CD4-positive, alpha-beta memory T cell (primary cell): ENCODE measurements around the gene ERN1. TPM values are rescaled to one million over a fixed set of nuclear protein-coding genes. Genes with fewer than 3 reads are reported as not detected.

ENCODE experiments used
- CTCF ChIA-PET: fragments of 350-600 bp; sonication (Branson Sonifier 250); formaldehyde crosslinking; loops from one replicate; lab custom pipeline; 2021; ENCODE audit warnings: inconsistent platforms; ENCODE audit not compliant: partially characterized antibody; lab: Charles Lee
- POLR2A ChIA-PET: fragments of 350-600 bp; sonication (Branson Sonifier 250); formaldehyde crosslinking; loops from one replicate; lab custom pipeline; 2021; ENCODE audit not compliant: partially characterized antibody; lab: Charles Lee
- DNase-seq, 5 donors: peaks; one replicate each; pipeline versions ENCODE4 v3.0.0 to v3.0.0-alpha.2; 2020 to 2022; ENCODE audit warnings: mixed read lengths in 1 of 5
- H3K27ac ChIP-seq: one replicate; pipeline ENCODE4 v1.7.0; 2013; ENCODE audit warnings: low read depth, low read length
- H3K27me3 ChIP-seq: 2 replicates; pipeline ENCODE4 v1.7.0; 2013; ENCODE audit warnings: mild to moderate bottlenecking, low read length, moderate library complexity; ENCODE audit not compliant: insufficient read depth
- H3K36me3 ChIP-seq: 2 replicates; pipeline ENCODE4 v1.7.0; 2013; ENCODE audit warnings: mild to moderate bottlenecking, low read length, moderate library complexity; ENCODE audit not compliant: insufficient read depth
- H3K4me1 ChIP-seq: 2 replicates; pipeline ENCODE4 v1.7.0; 2013; ENCODE audit warnings: mild to moderate bottlenecking, low read length, moderate library complexity; ENCODE audit not compliant: insufficient read depth
- H3K4me3 ChIP-seq, 2 donors: one replicate each; pipeline ENCODE4 v1.7.0; 2013; ENCODE audit warnings: low read length in 2 of 2, mild to moderate bottlenecking in 1 of 2
- H3K9me3 ChIP-seq, 2 donors: one replicate each; pipeline ENCODE4 v1.7.0; 2013; ENCODE audit warnings: low read length in 2 of 2, control low read depth in 1 of 2; ENCODE audit not compliant: control insufficient read depth in 1 of 2
- H3K27ac Mint-ChIP-seq, 7 donors: one replicate each; pipeline ENCODE4 v1.8.0; 2020 to 2021; ENCODE audit warnings: mixed read lengths in 7 of 7, mild to moderate bottlenecking in 6 of 7, inconsistent platforms in 3 of 7, moderate library complexity in 3 of 7
- H3K27me3 Mint-ChIP-seq, 2 donors: one replicate each; pipeline ENCODE4 v1.8.0; 2020 to 2021; ENCODE audit warnings: mixed read lengths in 2 of 2
- H3K36me3 Mint-ChIP-seq, 2 donors: one replicate each; pipeline ENCODE4 v1.8.0; 2020 to 2021; ENCODE audit warnings: mixed read lengths in 2 of 2, inconsistent platforms in 1 of 2, mild to moderate bottlenecking in 1 of 2
- H3K4me1 Mint-ChIP-seq, 4 donors: one replicate each; pipeline ENCODE4 v1.8.0; 2020 to 2021; ENCODE audit warnings: mixed read lengths in 4 of 4, mild to moderate bottlenecking in 1 of 4
- H3K4me3 Mint-ChIP-seq, 8 donors: one replicate each; pipeline ENCODE4 v1.8.0; 2020 to 2021; ENCODE audit warnings: mixed read lengths in 8 of 8, mild to moderate bottlenecking in 7 of 8, moderate library complexity in 6 of 8, inconsistent platforms in 3 of 8
- H3K9me3 Mint-ChIP-seq, 8 donors: one replicate each; pipeline ENCODE4 v1.8.0; 2020 to 2021; ENCODE audit warnings: mixed read lengths in 8 of 8, mild to moderate bottlenecking in 5 of 8, inconsistent platforms in 3 of 8, moderate library complexity in 1 of 8
- intact Hi-C: fragments of 100-400 bp; cut with micrococcal nuclease; formaldehyde crosslinking; loops from one replicate; pipeline ENCODE4 v1.15.1; 2023
- polyA plus RNA-seq, 2 donors: library from polyadenylated mRNA; unstranded; fragments of 300-500 nt; fragmentation: Illumina TruSeq; gene quantifications; one replicate each; pipeline ENCODE4 v1.2.3, GENCODE V29; 2021
- total RNA-seq, 2 experiments: library from RNA; stranded (reverse); gene quantifications; one replicate each; pipeline ENCODE4 v1.2.3, GENCODE V29; 2021

Gene ERN1
- total and polyA plus RNA-seq, 4 experiments from 2014 or later, result 47.9 to 172 (median 144) TPM

- Mint-ChIP-seq H3K4me1 (peaks cover 13 to 49% (median 36%) of the 10 kb centered on the region in 4 donors), H3K9me3 (peaks cover 0 to 5% (median 0%) of the 10 kb centered on the region in 8 donors), H3K27me3 (no peaks in the 10 kb centered on the region), H3K27ac (peak overlapping the region; percentile 12 to 88 (median 52)), H3K36me3 (peaks cover 11 to 54% of the 10 kb centered on the region in 2 donors), H3K4me3 (no peak overlapping the region)
- Histone ChIP-seq H3K36me3 (peaks cover 43% of the 10 kb centered on the region), H3K27ac (no peak overlapping the region), H3K9me3 (no peaks in the 10 kb centered on the region), H3K27me3 (no peaks in the 10 kb centered on the region), H3K4me1 (peaks cover 51% of the 10 kb centered on the region), H3K4me3 (no peak overlapping the region)
- DNase-seq, result no peak
- POLR2A ChIA-PET, result interaction anchor here (3.0 to 22.6 kb wide), 2 partner anchors 10 to 21 kb away, joined by 13 to 587 read pairs; partner anchors contain the start of gene ICAM2
- intact Hi-C loops, result no loop called here
- CTCF ChIA-PET, result interaction anchor here (32.9 kb wide), 1 partner anchor 20 kb away, joined by 556 read pairs; the partner anchor contains the start of gene ICAM2
Measured at GRCh38 chr17:64003526-64004121, 126.3 kb downstream of the ERN1 start.

GRCh38 chr17:64002658-64003525, 127.1 kb downstream of the ERN1 start:
- Histone ChIP-seq H3K36me3 (peaks cover 41% of the 10 kb centered on the region), H3K4me1 (peaks cover 47% of the 10 kb centered on the region), H3K27ac (no peak overlapping the region), H3K9me3 (no peaks in the 10 kb centered on the region), H3K27me3 (no peaks in the 10 kb centered on the region), H3K4me3 (no peak overlapping the region)
- peaks cover 0 to 3% (median 0%) of the 10 kb centered on the region in 8 donors for H3K9me3 Mint-ChIP-seq
- DNase-seq, result no peak
- no peaks in the 10 kb centered on the region for H3K27me3 Mint-ChIP-seq
- peaks cover 11 to 48% of the 10 kb centered on the region in 2 donors for H3K36me3 Mint-ChIP-seq
- peak overlapping the region in 3 of 7 donors; percentile 7 to 62 (median 46) for H3K27ac Mint-ChIP-seq
- H3K4me1 Mint-ChIP-seq, result peaks cover 10 to 47% (median 32%) of the 10 kb centered on the region in 4 donors
- ChIA-PET CTCF (interaction anchor here (0.9 to 32.9 kb wide), 3 partner anchors 21 to 131 kb away, joined by 3 to 556 read pairs (median 6); partner anchors contain the start of gene ICAM2), POLR2A (interaction anchor here (1.4 to 22.6 kb wide), 3 partner anchors 10 to 22 kb away, joined by 3 to 587 read pairs (median 13); partner anchors contain the start of gene ICAM2)
- intact Hi-C loops, result no loop called here
- H3K4me3 Mint-ChIP-seq, result no peak overlapping the region

DNA sequence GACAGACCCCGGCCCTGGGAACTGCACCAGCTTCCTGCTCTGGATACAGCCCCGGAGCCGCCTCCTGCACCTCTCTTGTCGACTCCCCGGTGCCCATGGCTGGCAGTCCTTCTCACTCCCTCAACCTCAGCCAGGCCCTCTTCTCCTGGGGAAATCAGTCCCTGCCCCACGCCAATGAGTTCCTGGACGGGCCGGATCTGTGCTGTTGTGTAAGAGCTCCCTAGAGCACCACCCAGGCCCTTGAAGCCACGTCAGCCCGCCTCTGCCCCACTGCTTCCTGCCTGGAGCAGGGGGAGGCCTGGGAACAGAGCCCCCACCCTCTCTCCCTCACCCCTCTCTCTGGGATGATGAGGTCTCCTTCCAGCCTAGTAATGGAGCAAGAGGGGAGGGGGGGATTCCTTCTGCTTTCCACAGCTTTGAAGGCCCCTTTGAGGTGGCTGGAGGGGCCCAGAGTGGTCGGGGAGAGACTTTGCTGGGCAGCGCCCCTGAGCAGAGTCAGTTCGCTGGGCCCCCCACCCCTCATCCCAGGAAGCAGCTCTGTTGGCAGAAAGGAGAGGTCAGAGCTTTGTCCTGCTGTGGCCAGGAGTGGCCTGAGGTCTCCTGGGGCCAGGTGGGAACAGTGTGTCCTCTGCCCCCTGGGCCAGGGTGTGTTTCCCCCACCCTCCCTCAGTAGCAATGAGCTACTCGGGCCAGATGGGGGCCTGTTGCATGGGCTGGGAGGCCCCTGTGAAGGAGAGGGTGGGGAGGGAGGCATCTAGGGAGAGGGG, 128.0 kb downstream of the ERN1 start:
- intact Hi-C loops, result no loop called here
- Mint-ChIP-seq H3K9me3 (peaks cover 0 to 3% (median 0%) of the 10 kb centered on the region in 8 donors), H3K4me3 (no peak overlapping the region), H3K27me3 (no peaks in the 10 kb centered on the region), H3K4me1 (peaks cover 19 to 47% (median 35%) of the 10 kb centered on the region in 4 donors), H3K36me3 (peaks cover 11 to 43% of the 10 kb centered on the region in 2 donors), H3K27ac (peak overlapping the region in 1 of 7 donors; percentile 65)
- ChIA-PET CTCF (interaction anchor here (0.9 to 32.9 kb wide), 4 partner anchors 10 to 132 kb away, joined by 3 to 556 read pairs (median 4); partner anchors contain the start of gene ICAM2), POLR2A (interaction anchor here (1.4 to 22.6 kb wide), 4 partner anchors 9 to 70 kb away, joined by 3 to 587 read pairs (median 10); partner anchors contain the start of genes CD79B and ICAM2)
- Histone ChIP-seq H3K9me3 (no peaks in the 10 kb centered on the region), H3K27me3 (no peaks in the 10 kb centered on the region), H3K4me3 (no peak overlapping the region), H3K36me3 (peaks cover 38% of the 10 kb centered on the region), H3K27ac (no peak overlapping the region), H3K4me1 (peaks cover 47% of the 10 kb centered on the region)
- no peak for DNase-seq

- H3K4me3 Mint-ChIP-seq, result no peak overlapping the region
- H3K9me3 Mint-ChIP-seq, result peaks cover 0 to 3% (median 0%) of the 10 kb centered on the region in 8 donors
- CTCF ChIA-PET, result interaction anchor here (1.0 to 32.9 kb wide), 6 partner anchors 9 to 132 kb away, joined by 3 to 556 read pairs (median 6); partner anchors contain the start of gene ICAM2
Measured at GRCh38 chr17:64001091-64001579, 128.8 kb downstream of the ERN1 start.

GRCh38 chr17:63999680-64000531, 130.0 kb downstream of the ERN1 start:
- Histone ChIP-seq H3K9me3 (no peaks in the 10 kb centered on the region), H3K27ac (no peak overlapping the region), H3K4me1 (peaks cover 35% of the 10 kb centered on the region), H3K4me3 (no peak overlapping the region), H3K36me3 (peaks cover 21% of the 10 kb centered on the region), H3K27me3 (no peaks in the 10 kb centered on the region)
- Mint-ChIP-seq H3K36me3 (peaks cover 6 to 29% of the 10 kb centered on the region in 2 donors), H3K27me3 (no peaks in the 10 kb centered on the region), H3K4me3 (peak overlapping the region; percentile 73 to 94 (median 80)), H3K27ac (peak overlapping the region; percentile 8 to 86 (median 68)), H3K9me3 (peaks cover 0 to 3% (median 0%) of the 10 kb centered on the region in 8 donors), H3K4me1 (peaks cover 24 to 59% (median 30%) of the 10 kb centered on the region in 4 donors)
- ChIA-PET CTCF (interaction anchor here (1.0 to 32.9 kb wide), 6 partner anchors 10 to 134 kb away, joined by 3 to 556 read pairs (median 6); partner anchors contain the start of genes GH1 and ICAM2), POLR2A (interaction anchor here (0.6 to 22.6 kb wide), 10 partner anchors 9 to 146 kb away, joined by 3 to 587 read pairs (median 5); partner anchors contain the start of gene ICAM2)
- DNase-seq, result peak in 1 of 5 donors; percentile 33
- intact Hi-C loops, result no loop called here

More at GRCh38 chr17:64001091-64001579, 128.8 kb downstream of the ERN1 start:
- no peak overlapping the region for H3K4me3 ChIP-seq
- H3K36me3 ChIP-seq, result peaks cover 31% of the 10 kb centered on the region
- intact Hi-C loops, result no loop called here
- Mint-ChIP-seq H3K27ac (peak overlapping the region in 5 of 7 donors; percentile 53 to 83 (median 61)), H3K27me3 (no peaks in the 10 kb centered on the region), H3K36me3 (peaks cover 11 to 39% of the 10 kb centered on the region in 2 donors), H3K4me1 (peaks cover 24 to 51% (median 32%) of the 10 kb centered on the region in 4 donors)
- POLR2A ChIA-PET, result interaction anchor here (1.4 to 22.6 kb wide), 6 partner anchors 8 to 69 kb away, joined by 3 to 587 read pairs (median 7); partner anchors contain the start of genes CD79B and ICAM2
- H3K27ac ChIP-seq, result no peak overlapping the region
- no peaks in the 10 kb centered on the region for H3K27me3 ChIP-seq
- peak in 1 of 5 donors; percentile 33 for DNase-seq
- no peaks in the 10 kb centered on the region for H3K9me3 ChIP-seq
- peaks cover 40% of the 10 kb centered on the region for H3K4me1 ChIP-seq
